Right lobe of liver (tissue), 4 donors: ENCODE data around the gene COL19A1.

ENCODE experiments used
- CTCF ChIP-seq, 4 donors: fragments of 200-600 bp in 3 of 4; fragments of 450-650 bp in 1 of 4; IDR thresholded peaks; one replicate each; pipeline versions ENCODE4 v1.5.1 to v1.8.0; 2016 to 2022; ENCODE audit warnings: antibody characterized with exemption in 4 of 4, mild to moderate bottlenecking in 2 of 4
- POLR2A ChIP-seq: fragments of 450-650 bp; IDR thresholded peaks from one replicate; pipeline ENCODE4 v1.6.1; 2017; ENCODE audit warnings: antibody characterized with exemption, mild to moderate bottlenecking
- donor health status: DM: no; HTN: no; CAD: no.
- donor health status: DM: no; HTN: no; CAD: no.
- donor health status: DM: no; HTN: yes; CAD: no.

- TF ChIP-seq CTCF (IDR thresholded peaks at IDR 0.05) = no peak
- TF ChIP-seq POLR2A = no peak
These were observed 293.9 kb downstream of the COL19A1 start for GRCh38 chr6:70160276-70160675.
